GM18519 (cell line): ENCODE results near the gene VSIG10L2.

Experiments used
- ATAC-seq: cut with Tn5 transposase; IDR thresholded peaks from one replicate; pipeline ENCODE4 v1.9.1; 2021; ENCODE audit warnings: mild to moderate bottlenecking, moderate library complexity; ENCODE audit not compliant: unreplicated experiment, low FRiP score

Gene VSIG10L2

GRCh38 chr11:125994509-125994908 is 48.7 kb downstream of the VSIG10L2 start:
- ATAC-seq = no peak

- ATAC-seq = peak; percentile 98
Measured at GRCh38 chr11:125995313-125995712, 49.5 kb downstream of the VSIG10L2 start.

GRCh38 chr11:125998267-125998666 is 52.4 kb downstream of the VSIG10L2 start:
- ATAC-seq = no peak

GRCh38 chr11:125999234-125999880 is 53.5 kb downstream of the VSIG10L2 start:
- ATAC-seq = no peak

GRCh38 chr11:126002181-126002580 is 56.3 kb downstream of the VSIG10L2 start:
- ATAC-seq = no peak
